H1 (cell line): ENCODE results near the gene GULP1. TPM values are rescaled to one million over a fixed set of nuclear protein-coding genes. Genes with fewer than 3 reads are reported as not detected.

Experiments
- NRF1 ChIP-seq: IDR thresholded peaks from 2 replicates; pipeline ENCODE4 v1.6.1; 2011; ENCODE audit warnings: mild to moderate bottlenecking, low read depth, low read length, improper control_type of control experiment
- YY1 ChIP-seq: IDR thresholded peaks from 2 replicates; pipeline ENCODE4 v1.6.1; 2011; ENCODE audit warnings: low read depth, mild to moderate bottlenecking, low read length
- polyA plus RNA-seq, 7 experiments: library from polyadenylated mRNA; depleted of rRNA in 3 of 7; stranded (reverse) in 5 of 7; unstranded in 2 of 7; fragments of >200 nt in 5 of 7; fragments of 200-250 nt in 2 of 7; gene quantifications; 1 replicate in 5 of 7; 2 replicates in 1 of 7; 4 replicates in 1 of 7; pipeline versions ENCODE4 v1.2.1 to v1.2.3, GENCODE V29; 2011 to 2013; ENCODE audit warnings: missing spikeins in 2 of 7, mixed read lengths in 2 of 7
- total RNA-seq: library from RNA; stranded (reverse); fragmentation: NEBNext Ultra II Directional; extraction: Animal tissue kit (Norgen Biotek cat#: 25700); gene quantifications from 2 replicates; pipeline ENCODE4 v1.2.1, GENCODE V29; 2021
- TF ChIP-seq, protein P1 (sequence below): fragments of 300-600 bp; sonication (generic); IDR thresholded peaks from 2 replicates; pipeline ENCODE4 v1.7.1; 2012; ENCODE audit warnings: low read length, moderate library complexity, mild to moderate bottlenecking, inconsistent platforms; ENCODE audit not compliant: insufficient replicate concordance

The GULP1 gene
- total and polyA plus RNA-seq, 2 of the 8 experiments (the other 6 are each of a cell fraction or from before 2014, with no cell fraction given): 69.7 to 139 TPM

DNA sequence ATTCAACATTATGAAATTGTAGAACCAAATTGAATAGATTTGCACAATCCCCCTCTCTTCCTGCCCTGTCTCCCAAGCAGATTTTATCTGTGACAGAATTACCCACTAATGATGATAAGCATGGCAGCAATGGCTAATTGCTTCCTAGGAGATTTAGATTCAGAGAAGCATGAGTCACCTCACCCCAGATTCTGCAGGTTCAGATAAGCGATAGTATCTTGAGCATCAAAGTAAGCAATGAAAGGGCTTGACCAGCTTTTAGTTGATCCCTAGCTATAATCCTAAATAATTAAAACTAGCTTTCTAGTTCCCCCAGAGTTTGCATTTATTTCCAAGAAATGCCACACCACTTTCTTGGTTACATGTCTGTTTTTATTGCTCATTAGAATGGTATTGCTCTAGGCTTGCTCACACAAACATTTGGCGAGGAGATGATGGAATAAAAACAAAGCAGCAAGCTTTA is 204.3 kb downstream of the GULP1 start (continued):
- TF ChIP-seq, protein P1, sequence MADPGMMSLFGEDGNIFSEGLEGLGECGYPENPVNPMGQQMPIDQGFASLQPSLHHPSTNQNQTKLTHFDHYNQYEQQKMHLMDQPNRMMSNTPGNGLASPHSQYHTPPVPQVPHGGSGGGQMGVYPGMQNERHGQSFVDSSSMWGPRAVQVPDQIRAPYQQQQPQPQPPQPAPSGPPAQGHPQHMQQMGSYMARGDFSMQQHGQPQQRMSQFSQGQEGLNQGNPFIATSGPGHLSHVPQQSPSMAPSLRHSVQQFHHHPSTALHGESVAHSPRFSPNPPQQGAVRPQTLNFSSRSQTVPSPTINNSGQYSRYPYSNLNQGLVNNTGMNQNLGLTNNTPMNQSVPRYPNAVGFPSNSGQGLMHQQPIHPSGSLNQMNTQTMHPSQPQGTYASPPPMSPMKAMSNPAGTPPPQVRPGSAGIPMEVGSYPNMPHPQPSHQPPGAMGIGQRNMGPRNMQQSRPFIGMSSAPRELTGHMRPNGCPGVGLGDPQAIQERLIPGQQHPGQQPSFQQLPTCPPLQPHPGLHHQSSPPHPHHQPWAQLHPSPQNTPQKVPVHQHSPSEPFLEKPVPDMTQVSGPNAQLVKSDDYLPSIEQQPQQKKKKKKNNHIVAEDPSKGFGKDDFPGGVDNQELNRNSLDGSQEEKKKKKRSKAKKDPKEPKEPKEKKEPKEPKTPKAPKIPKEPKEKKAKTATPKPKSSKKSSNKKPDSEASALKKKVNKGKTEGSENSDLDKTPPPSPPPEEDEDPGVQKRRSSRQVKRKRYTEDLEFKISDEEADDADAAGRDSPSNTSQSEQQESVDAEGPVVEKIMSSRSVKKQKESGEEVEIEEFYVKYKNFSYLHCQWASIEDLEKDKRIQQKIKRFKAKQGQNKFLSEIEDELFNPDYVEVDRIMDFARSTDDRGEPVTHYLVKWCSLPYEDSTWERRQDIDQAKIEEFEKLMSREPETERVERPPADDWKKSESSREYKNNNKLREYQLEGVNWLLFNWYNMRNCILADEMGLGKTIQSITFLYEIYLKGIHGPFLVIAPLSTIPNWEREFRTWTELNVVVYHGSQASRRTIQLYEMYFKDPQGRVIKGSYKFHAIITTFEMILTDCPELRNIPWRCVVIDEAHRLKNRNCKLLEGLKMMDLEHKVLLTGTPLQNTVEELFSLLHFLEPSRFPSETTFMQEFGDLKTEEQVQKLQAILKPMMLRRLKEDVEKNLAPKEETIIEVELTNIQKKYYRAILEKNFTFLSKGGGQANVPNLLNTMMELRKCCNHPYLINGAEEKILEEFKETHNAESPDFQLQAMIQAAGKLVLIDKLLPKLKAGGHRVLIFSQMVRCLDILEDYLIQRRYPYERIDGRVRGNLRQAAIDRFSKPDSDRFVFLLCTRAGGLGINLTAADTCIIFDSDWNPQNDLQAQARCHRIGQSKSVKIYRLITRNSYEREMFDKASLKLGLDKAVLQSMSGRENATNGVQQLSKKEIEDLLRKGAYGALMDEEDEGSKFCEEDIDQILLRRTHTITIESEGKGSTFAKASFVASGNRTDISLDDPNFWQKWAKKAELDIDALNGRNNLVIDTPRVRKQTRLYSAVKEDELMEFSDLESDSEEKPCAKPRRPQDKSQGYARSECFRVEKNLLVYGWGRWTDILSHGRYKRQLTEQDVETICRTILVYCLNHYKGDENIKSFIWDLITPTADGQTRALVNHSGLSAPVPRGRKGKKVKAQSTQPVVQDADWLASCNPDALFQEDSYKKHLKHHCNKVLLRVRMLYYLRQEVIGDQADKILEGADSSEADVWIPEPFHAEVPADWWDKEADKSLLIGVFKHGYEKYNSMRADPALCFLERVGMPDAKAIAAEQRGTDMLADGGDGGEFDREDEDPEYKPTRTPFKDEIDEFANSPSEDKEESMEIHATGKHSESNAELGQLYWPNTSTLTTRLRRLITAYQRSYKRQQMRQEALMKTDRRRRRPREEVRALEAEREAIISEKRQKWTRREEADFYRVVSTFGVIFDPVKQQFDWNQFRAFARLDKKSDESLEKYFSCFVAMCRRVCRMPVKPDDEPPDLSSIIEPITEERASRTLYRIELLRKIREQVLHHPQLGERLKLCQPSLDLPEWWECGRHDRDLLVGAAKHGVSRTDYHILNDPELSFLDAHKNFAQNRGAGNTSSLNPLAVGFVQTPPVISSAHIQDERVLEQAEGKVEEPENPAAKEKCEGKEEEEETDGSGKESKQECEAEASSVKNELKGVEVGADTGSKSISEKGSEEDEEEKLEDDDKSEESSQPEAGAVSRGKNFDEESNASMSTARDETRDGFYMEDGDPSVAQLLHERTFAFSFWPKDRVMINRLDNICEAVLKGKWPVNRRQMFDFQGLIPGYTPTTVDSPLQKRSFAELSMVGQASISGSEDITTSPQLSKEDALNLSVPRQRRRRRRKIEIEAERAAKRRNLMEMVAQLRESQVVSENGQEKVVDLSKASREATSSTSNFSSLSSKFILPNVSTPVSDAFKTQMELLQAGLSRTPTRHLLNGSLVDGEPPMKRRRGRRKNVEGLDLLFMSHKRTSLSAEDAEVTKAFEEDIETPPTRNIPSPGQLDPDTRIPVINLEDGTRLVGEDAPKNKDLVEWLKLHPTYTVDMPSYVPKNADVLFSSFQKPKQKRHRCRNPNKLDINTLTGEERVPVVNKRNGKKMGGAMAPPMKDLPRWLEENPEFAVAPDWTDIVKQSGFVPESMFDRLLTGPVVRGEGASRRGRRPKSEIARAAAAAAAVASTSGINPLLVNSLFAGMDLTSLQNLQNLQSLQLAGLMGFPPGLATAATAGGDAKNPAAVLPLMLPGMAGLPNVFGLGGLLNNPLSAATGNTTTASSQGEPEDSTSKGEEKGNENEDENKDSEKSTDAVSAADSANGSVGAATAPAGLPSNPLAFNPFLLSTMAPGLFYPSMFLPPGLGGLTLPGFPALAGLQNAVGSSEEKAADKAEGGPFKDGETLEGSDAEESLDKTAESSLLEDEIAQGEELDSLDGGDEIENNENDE: no peak
- TF ChIP-seq YY1 (no peak), NRF1 (no peak)
